B cell (primary cell): ENCODE results near the gene STX4.

Source experiments
- EZH2 ChIP-seq: IDR thresholded peaks from 2 replicates; pipeline ENCODE4 v1.6.1; 2012; ENCODE audit warnings: borderline replicate concordance, low read depth, mild to moderate bottlenecking, moderate library complexity, low read length; ENCODE audit not compliant: insufficient read depth, poor library complexity, severe bottlenecking
- TF ChIP-seq, protein P1 (sequence below): fragments of 200-600 bp; IDR thresholded peaks from one replicate; pipeline ENCODE4 v1.8.0; 2022; ENCODE audit warnings: antibody characterized with exemption, mild to moderate bottlenecking

DNA sequence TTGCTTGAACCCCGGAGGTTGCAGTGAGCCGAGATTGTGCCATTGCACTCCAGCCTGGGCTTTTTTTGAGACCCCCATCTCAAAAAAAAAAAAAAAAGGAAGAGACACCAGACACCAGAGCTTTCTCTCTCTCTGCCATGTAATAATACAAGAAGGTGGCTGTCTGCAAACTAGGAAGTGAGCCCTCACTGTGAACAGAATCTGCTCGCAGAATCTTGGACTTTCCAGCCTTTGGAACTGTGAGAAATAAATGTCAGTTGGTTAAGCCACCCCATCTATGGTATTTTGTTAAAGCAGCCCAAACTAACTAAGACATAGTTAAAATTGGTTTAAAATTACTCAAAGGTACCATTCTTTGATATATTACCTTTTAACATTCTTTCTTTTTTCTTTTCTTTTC is 12.8 kb upstream of the STX4 start:
- TF ChIP-seq, protein P1, sequence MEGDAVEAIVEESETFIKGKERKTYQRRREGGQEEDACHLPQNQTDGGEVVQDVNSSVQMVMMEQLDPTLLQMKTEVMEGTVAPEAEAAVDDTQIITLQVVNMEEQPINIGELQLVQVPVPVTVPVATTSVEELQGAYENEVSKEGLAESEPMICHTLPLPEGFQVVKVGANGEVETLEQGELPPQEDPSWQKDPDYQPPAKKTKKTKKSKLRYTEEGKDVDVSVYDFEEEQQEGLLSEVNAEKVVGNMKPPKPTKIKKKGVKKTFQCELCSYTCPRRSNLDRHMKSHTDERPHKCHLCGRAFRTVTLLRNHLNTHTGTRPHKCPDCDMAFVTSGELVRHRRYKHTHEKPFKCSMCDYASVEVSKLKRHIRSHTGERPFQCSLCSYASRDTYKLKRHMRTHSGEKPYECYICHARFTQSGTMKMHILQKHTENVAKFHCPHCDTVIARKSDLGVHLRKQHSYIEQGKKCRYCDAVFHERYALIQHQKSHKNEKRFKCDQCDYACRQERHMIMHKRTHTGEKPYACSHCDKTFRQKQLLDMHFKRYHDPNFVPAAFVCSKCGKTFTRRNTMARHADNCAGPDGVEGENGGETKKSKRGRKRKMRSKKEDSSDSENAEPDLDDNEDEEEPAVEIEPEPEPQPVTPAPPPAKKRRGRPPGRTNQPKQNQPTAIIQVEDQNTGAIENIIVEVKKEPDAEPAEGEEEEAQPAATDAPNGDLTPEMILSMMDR: no peak
- TF ChIP-seq EZH2: no peak
